GM19328 (cell line): Measurements from ENCODE around the gene HGS.
A peak's percentile ranks its signal among the peaks of the same experiment; 100 is the strongest.

Experiments used
- ATAC-seq: cut with Tn5 transposase; IDR thresholded peaks from one replicate; pipeline ENCODE4 v1.9.1; 2021; ENCODE audit warnings: mild to moderate bottlenecking, moderate library complexity; ENCODE audit not compliant: unreplicated experiment

Gene HGS

DNA sequence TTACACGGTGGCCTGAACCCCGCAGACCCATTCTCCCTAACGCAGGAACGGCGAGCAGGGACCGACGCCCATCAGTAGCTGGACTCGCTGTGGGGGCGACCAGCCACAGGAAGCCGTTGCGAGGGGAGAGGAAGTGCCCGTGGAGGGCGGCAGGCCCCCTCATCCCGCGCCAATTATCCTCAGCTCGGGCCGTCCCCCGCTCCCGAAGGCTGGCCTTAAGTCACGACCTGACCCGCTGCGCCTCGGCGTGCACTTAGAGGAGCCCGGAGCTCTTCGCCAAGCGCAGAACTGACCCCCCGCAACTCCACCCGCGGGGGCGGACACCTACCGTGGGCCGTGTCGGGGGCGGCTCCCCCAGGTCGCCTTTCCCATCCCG lies 615 bp upstream of the HGS start:
- ATAC-seq, result peak; percentile 21

DNA sequence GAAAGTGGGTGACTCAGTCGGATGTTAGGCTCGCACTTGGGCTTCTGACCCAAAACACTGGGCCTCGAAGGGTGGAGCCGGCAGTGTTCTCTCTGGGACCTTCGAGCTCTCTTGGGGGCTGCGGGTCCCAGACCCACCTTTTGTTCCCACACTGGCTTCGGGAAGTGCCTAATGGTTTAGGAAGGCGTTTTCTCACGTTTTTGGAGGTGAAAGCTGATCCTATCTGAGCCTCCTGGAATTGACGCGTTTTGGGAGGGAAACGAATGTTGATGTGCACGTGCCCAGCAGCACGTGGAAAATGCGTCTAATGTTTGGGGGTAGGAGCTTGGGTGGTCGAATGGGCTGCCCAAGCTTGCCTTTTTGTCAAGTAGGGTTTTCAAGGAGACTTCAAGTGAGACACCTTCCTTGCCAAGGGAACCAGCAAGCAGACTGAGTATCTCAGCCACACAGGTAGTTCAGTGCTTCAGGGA lies 666 bp downstream of the HGS start:
- no peak for ATAC-seq

DNA sequence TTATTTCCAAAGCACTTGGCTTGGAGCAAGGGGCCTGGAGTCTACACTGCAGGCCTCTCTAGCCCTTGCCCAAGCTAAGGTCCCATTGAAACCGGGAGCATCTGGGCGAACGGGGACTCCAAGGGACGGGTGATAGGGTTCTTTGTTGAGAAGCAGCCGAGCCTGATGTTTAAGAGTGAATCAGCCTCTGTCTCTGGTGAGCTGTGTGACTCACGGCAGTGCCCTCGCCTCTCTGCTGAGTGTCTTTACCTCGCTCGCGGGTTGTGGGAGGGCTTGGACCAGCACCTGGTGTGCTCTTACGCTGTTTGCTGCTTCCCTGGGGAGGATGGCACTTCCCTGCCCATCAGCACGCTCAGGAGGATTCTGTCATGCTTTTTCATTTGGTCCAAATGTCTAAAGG lies 1.3 kb downstream of the HGS start:
- ATAC-seq, result no peak

DNA sequence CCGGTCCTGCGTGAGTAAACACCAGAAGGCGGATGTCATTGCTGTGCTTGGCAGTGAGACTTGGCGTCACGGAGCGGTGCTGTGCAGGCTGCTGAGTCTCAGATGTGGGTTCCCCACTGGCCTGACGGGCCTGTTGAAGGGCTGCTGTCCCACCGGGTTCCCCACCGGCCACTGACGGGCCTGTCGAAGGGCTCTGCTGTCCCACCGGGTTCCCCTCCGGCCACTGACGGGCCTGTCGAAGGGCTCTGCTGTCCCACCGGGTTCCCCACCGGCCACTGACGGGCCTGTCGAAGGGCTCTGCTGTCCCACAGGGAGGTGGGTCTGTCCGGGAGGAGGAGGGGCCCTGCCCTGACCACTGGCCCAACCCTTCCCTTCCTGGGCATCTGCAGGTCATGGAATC lies 2.8 kb downstream of the HGS start:
- ATAC-seq, result no peak

DNA sequence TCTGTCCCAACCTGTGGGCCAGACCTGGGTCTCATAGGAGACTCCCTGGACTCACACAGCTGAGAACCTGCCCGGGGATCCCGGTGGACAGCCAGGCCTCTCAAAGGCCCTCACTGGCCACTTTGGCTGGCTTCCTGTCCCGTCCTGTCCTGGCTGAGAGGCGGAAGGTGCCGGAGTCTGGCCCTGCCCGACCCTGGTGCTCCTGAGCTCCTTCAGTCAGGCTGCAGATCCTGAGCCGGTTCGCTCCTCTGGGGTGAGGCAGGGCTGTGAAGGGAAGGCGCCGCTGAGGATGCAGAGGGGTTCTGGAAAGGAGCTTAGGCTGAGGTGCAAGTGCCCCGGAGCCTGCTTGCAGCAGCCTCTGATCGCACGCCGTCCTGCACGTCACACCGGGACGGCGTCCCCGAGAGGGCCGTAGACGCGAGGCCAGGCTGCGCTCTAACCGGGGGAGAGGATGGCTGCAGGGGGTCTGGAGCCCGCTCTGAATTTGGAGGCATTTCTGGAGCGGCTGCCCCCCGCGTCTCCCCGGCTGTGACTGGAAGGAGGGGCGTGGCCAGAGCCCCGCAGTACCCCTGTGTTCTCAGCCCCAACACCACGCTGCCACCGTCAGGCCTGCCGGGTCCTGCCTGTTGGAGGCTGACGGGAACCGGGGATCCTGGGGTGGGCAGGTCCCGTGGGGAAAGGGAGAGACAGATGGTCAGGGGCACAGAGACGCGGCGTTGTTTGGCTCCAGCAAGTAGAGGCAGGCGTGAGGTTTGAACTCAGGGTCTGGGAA lies 4.1 kb downstream of the HGS start:
- no peak for ATAC-seq

DNA sequence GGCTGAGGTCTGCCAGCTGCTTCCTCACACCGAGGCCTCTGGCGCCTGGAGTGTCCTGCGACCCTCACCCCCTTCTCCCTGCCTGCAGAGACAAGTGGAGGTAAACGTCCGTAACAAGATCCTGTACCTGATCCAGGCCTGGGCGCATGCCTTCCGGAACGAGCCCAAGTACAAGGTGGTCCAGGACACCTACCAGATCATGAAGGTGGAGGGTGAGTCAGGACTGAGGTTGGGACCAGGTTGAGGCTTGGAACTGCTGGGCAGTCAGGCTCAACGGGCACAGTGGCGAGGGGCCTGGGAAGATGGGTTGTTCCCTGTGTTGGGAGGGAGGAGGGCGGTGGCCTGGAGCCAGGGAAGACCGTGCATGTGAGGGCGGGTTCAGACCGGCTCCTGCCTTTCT lies 4.8 kb downstream of the HGS start:
- no peak for ATAC-seq

DNA sequence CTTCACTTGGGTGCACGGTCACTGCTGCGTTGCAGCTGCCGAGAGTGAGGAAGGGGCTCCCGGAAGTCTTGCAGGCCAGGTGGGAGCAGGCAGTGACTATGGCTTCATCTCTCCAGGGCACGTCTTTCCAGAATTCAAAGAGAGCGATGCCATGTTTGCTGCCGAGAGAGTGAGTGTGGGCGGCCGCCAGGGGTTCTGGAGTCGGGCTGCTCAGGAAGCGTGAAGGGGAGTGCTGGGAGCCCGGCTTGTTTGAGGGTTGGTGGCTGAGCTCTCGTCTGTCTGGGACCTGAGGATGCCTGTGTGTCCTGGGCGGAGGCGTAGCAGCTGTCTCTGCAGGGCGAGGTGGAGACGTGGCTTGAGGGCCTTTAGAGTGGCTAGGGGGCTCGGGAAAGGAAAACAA lies 6.3 kb downstream of the HGS start:
- ATAC-seq, result no peak

DNA sequence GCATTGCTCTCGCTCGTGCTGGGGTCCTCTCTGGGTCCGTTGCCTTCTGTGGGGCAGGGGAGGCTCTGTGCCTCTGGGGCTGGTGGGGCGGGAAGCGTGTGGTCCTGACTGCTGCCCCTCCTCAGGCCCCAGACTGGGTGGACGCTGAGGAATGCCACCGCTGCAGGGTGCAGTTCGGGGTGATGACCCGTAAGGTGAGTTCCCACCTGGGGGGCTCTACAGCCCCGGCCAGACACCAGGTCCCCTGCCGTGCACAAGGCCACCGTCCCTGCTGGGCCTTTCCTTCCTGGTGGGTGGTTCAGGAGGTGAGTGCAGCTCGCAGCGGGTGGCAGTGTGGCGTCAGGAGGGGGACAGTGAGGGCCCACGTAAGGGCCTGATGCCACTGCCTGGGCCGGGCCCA lies 6.7 kb downstream of the HGS start:
- ATAC-seq, result no peak

DNA sequence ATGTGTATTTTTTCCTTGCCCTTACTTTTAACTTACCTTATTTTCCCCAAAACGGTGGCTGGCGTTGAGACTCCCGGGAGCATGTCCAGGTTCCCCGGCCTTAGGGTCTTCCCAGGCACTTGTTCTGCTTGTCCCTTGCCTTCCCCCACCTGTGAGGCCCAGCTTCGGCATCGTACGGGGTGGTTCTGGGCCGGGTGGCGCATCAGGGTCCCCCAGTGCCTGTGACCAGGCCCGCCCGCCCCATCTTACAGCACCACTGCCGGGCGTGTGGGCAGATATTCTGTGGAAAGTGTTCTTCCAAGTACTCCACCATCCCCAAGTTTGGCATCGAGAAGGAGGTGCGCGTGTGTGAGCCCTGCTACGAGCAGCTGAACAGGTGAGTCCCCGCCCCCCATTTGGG lies 7.4 kb downstream of the HGS start:
- ATAC-seq, result no peak

DNA sequence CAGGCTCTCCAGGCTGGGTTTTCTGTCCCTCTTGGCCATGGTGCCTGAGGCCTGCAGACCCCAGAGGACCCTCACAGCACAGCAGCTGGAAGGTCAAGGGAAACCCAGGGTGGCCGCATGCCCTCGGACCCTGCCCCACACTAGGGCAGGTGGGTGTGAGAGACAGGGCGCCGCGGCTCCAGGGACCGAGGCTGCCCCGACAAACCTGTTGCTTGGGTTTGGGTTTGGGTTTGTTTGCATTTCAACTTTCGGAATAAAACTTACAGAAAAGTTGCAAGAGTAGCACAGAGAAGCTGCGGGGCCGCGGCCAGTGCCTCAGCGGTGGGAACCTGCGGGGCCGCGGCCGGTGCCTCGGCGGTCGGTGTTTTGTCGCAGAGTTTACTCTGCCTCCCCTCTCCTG lies 7.8 kb downstream of the HGS start:
- no peak for ATAC-seq

DNA sequence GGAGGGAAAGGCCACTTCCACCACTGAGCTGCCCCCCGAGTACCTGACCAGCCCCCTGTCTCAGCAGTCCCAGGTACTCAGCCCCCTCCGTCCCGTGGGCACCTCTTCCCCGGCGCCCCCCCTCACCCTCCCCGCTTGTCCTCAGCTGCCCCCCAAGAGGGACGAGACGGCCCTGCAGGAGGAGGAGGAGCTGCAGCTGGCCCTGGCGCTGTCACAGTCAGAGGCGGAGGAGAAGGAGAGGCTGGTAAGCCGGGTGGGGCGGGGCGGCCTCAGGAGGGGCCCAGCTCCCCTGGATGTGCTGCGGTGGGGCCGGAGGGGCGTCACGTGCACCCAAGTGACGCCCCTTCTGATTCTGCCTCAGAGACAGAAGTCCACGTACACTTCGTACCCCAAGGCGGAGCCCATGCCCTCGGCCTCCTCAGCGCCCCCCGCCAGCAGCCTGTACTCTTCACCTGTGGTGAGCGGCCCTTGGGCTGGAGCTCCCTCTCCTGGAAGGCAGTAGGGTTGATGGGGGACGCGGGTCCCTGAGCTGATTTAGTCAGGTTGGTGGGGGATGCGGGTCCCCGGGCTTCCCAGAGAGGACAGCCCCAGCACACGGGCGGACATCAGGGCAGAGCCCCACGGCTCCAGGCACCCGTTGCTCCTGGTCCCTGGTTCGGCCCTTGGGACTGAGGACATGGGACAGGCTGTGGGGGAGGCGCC lies 9.8 kb downstream of the HGS start:
- ATAC-seq, result no peak

DNA sequence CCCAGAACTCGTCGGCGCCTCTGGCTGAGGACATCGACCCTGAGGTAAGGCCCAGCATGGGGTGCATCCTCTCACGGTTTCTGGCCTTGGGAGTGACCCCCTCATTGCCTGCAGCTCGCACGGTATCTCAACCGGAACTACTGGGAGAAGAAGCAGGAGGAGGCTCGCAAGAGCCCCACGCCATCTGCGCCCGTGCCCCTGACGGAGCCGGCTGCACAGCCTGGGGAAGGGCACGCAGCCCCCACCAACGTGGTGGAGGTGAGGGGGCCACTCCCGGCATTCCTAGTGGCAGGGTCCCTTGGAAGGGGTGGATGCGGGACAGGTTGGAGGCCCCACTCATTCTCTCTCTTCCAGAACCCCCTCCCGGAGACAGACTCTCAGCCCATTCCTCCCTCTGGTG lies 11.0 kb downstream of the HGS start:
- no peak for ATAC-seq

DNA sequence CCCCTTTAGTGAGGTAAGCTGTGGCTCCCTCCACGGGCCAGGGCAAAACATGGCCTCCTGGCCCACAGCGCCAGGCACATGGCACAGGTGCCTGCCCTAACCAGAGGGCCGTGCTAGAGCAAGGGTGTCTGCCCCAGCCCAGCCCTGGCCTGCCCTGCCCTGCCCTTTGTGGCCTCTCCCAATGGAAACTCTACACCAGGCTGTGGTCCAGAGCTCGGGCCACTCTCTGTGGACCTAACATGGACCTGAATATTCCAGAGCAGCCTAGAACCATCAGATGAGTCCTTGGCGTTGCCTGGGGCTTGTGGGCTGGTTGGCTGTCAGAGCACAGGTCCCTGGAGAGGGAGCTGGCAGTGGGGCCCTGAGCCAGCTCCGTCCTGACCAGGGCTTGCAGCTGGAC lies 11.4 kb downstream of the HGS start:
- no peak for ATAC-seq

DNA sequence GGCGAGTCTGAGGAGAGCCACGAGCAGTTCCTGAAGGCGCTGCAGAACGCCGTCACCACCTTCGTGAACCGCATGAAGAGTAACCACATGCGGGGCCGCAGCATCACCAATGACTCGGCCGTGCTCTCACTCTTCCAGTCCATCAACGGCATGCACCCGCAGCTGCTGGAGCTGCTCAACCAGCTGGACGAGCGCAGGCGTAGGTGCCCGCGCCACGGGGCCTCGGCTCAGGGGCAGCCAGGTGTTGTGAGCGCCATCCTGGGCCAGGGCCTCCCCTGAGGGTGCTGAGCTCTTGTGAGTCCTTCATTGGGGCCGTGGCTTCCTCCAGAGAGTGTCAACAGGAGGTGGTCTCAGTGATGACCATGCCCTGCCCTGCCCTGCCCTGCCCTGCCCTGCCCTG lies 12.0 kb downstream of the HGS start:
- ATAC-seq, result no peak

DNA sequence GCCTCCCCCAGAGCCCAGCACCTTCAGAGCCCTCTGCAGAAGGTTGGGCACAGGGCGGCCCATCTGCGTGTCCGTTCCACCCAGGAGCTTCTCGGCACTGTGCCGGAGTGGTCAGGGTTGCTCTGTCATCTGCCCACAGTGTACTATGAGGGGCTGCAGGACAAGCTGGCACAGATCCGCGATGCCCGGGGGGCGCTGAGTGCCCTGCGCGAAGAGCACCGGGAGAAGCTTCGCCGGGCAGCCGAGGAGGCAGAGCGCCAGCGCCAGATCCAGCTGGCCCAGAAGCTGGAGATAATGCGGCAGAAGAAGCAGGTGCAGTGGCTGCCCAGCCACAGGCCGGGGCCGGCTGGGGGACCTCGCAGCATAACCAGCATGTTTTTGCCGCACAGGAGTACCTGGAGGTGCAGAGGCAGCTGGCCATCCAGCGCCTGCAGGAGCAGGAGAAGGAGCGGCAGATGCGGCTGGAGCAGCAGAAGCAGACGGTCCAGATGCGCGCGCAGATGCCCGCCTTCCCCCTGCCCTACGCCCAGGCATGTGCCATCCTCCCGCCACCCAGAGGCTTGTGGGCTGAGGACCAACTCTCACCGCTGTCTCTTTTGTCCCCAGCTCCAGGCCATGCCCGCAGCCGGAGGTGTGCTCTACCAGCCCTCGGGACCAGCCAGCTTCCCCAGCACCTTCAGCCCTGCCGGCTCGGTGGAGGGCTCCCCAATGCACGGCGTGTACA lies 12.6 kb downstream of the HGS start:
- ATAC-seq, result no peak

DNA sequence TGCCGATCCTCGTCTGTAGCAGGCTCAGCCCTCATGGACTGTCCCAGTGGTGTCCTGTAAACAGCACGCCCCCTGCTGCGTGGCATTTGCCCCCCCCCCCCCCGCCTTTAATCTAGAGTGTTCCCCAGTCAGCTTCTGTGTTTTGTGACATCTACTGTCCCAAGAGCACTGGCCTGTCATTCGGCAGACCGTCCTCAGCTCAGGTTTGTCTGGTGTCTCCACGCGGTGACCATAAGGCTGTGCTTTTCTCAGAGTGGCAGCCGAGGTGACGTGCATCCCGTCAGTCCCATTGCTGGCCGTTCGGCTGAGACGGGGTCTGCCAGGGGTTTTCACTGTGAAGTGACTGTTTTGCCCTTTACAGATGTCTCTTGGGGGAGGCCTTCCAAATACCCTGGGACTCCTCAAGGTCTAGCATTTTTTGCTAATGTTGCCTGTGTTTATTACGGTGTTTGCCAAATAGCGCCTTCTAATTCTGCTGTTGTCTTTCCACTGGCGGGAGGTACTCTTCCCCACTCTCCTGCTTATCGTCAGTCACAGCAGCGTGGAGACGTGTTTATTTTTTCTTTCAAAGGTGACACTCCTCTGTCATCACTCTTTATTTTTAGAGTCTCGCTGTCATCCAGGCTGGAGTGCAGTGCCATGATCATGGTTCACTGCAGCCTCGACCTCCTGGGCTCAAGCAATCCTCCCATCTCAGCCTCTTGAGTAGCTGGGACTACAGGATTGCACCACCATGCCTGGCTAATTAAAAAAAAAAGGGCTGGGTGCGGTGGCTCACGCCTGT lies 13.6 kb downstream of the HGS start:
- ATAC-seq, result no peak

DNA sequence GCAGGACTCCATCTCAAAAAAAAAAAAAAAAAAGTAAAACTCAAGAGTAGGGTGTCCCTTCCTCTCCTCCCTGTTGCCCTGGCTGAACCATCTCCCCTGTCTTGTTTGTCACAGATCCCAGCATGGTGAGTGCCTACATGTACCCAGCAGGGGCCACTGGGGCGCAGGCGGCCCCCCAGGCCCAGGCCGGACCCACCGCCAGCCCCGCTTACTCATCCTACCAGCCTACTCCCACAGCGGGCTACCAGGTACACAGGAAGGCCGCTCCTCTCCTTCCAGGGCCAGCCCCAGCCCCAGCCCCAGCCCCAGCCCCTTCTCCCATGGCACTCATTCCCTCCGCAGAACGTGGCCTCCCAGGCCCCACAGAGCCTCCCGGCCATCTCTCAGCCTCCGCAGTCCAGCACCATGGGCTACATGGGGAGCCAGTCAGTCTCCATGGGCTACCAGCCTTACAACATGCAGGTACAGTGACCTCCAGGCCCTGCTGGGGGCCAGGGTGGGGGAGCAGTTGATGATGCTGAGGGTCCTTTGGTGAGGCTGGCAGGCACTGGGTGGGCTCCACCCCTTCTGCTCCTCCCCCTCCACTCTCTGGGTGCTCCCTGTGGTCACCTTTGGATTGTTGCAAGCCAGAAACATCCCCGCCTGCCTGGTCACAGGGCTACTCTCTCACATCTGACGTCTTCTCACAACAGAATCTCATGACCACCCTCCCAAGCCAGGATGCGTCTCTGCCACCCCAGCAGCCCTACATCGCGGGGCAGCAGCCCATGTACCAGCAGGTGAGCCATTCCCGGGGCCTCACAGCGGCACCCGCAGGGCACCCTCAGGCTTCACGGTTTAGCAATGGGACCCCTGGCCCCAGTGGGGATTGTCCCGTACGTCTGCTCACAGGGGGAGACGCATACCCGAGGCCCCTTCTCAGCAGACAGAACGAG lies 16.8 kb downstream of the HGS start:
- no peak for ATAC-seq

DNA sequence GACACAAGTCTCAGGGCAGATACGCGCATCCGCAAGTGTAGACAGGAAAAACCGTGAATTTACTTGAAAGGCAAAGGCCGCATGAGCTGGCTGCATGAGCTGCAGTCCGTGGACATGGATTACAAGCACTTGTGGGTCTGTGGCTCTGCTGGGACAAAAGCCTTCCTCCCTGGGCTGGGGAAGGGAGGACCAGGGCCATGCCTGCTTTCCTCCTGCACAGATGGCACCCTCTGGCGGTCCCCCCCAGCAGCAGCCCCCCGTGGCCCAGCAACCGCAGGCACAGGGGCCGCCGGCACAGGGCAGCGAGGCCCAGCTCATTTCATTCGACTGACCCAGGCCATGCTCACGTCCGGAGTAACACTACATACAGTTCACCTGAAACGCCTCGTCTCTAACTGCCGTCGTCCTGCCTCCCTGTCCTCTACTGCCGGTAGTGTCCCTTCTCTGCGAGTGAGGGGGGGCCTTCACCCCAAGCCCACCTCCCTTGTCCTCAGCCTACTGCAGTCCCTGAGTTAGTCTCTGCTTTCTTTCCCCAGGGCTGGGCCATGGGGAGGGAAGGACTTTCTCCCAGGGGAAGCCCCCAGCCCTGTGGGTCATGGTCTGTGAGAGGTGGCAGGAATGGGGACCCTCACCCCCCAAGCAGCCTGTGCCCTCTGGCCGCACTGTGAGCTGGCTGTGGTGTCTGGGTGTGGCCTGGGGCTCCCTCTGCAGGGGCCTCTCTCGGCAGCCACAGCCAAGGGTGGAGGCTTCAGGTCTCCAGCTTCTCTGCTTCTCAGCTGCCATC lies 17.7 kb downstream of the HGS start:
- ATAC-seq, result no peak
